Globus pallidus (tissue), 1 donor: ENCODE results near the gene LNPEP.

Source experiments
- DNase-seq: peaks from one replicate; pipeline ENCODE4 v3.0.0-alpha.2; 2015; ENCODE audit warnings: low spot score

LNPEP gene

DNA sequence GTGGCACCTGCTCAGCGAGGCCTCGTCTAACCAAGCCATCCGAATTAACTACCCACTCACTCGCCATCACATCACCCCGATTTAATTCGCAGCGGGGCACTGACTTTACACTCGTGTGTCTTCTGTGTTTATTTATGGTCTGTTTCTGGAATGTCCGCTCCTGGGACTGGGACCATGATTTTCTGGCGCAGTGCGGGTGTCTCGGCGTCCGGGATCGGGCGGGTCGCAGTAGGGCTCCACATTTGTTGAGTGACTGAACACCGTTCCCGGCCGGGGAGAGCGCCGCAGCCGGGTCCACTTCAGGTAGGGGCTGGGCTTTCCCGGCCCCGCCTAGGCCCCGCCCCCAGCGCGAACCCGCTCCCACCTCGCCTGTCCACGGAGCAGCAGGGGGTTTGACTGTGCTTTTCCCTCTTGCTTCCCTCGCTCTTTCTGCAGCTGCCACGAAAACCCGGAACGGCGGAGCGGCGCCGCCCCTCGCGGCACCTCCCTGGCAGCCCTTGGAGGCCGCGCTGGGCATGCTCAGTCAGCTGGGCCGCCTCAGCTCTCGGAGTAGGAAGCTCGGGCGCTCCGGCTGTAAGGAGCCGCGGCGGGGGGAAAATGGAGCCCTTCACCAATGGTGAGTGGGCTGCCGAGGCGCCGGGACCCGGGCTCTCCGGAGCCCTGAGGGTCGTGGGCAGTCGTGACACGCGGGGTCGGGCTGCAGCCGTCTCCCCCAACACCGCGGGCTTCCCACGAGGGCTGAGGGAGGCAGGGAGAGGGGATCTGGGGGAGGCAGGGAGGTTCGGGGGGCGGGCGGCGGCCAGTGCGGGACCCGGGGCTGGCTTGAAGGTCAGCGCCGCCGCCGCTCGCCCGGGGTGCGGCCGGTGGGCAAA, at the start of gene LNPEP:
TSS of gene LNPEP (plus strand) at position 522 of the 872 bp plus-strand sequence. CDS start at position 598, 76 bp downstream.
- peak; percentile 97 for DNase-seq

DNA sequence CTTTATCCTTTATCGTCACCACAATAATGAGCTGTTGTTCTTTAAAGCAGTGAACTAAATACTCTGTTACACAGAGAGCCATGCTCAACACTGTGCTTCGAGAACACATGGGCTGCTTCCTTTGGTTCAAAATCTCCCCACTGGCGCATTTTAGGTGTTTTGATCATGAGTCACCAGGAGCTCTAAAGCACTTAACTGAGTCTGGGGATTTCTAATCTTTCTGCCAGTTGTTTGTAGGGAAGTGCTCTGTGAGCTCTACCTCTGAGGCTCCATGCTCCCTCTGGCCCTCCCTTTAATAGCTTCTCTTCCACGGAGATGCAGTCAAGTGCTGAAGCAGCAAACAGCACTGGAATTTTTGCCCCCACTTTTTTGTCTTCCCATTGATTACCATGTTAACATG, 42.5 kb upstream of the LNPEP start:
- DNase-seq, result no peak

DNA sequence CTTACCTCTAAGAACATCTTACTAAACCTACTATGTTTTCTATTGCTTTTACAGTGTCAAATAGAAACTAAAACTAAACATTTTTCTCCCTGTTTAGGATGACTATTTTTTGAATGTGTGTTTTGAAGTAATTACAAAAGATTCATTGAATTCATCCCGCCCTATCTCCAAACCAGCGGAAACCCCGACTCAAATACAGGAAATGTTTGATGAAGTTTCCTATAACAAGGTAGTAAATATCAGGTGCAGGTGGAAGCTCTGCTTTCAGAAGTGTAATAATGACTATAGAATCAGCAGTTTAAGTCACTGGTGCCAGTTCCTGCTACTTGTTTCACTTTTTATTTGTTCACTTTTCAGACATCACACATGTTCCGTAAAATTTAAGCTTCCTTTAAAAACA, 39.6 kb upstream of the LNPEP start:
- no peak for DNase-seq

DNA sequence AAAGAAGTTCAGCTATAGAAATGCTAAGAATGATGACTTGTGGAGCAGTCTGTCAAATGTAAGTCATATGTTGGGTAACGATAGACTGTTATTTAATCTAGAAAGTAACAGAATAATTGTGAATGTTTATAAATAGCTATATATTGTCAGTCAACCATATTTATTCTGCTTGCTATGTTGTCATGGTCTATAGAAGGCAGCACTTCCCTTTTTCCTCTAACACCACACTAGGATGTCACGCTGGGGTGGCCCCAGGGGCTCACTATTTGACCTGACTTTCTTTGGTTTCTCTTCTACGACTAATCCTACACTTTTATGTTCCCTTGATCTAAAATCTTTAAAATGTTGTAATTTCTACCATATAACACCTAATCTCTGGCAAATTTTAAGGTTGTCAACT, 39.1 kb upstream of the LNPEP start:
- peak; percentile 29 for DNase-seq

DNA sequence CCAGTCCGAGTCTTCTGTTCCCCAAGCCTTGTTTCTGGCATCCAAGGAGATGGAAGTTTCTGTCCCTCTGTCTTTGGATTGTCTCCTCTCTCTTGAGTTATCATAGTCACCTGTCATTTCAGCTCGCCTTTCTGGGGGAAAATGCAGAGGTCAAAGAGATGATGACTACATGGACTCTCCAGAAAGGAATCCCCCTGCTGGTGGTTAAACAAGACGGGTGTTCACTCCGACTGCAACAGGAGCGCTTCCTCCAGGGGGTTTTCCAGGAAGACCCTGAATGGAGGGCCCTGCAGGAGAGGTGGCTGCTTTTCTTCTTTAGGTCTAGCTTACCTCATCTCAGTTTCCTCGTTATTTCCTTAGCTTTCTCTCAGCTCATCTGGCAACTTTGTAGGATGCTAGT, 34.5 kb upstream of the LNPEP start:
- DNase-seq, result no peak

DNA sequence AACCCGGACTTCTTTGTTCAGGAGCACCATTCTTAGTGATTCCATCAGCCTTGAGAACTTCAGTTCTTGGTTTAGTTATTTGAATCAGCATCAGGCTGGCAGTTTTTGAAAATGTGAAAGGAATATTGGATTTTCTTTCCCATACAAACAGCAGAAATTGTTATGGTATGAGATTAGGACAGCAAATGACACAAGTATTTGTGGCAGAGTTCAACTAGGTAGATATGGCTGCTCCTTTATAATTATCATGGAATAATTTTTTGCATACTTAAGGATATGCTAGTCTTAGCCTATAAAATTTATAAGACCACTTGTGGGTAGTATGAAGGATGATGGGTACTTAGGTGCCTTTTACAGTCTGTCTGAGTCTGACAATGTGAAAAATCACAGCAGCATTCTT, 34.0 kb upstream of the LNPEP start:
- no peak for DNase-seq

DNA sequence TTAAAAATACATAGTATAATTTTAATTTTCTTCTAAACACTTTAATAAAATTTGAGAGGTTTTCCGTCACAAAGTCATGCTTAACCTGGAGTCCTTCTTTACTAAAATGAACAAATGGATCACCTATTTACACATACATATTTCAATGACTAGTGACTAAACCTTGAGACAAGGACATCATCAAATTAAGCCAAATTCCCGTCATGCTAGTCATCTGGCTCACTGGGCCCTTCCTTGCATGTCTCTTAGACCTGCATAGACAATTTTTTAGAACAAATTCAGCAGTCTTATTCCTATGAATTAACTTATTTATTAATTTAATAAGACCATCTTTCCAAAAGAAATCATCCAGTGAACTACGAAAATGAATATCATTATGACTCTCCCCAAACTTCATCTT, 33.0 kb upstream of the LNPEP start:
- no peak for DNase-seq

DNA sequence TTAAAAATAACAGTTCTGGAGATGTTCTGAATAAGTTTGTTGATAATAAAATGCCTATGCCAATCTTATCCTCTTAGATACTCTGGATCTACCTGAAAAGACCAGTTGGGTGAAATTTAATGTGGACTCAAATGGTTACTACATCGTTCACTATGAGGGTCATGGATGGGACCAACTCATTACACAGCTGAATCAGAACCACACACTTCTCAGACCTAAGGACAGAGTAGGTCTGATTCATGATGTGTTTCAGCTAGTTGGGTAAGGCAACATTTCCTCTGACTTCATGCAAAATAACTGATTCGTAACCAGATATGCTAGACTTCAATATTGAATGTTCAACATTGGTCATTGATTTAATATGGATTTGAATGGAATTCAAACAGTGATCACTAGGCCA, 32.6 kb upstream of the LNPEP start:
- DNase-seq, result no peak

DNA sequence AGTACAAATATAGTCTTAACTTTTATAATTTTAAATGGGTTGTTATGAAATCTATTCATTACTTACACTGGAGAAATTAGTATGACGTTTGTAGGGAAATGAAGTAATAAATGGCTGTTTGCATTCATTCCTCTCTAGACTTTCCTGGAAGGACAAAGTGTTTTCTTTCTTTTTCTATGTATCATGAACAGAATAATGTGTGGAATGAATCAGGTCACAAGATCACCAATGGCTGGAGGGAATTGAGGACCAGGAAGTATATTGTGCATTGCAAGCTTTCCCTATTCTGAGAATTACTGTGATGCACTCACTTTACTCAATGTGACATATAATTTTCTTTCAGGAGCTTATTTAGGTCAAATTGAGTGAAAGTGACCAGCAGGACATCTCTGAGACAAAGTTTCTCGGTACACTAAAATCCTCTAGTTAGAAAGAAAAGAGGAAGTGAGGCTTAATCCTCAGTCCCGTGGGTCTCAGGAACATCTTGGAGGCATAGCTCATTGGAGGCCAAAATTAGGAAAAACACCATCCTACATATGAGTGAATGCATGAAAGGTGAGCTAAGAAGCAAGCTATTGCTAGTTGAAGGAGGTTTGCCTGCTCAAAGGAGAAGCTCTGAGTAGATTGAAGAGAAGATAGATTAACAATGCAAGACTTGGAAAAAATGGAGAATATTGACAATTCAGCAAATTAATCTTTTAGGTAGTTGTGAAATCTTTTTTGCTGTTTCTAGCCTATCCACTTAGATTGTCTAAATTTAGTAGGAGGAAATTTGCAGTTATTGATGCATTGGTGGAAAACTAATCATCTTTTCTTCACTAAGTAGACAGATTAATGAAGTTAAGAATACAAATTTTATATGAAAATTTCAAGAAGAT, 31.6 kb upstream of the LNPEP start:
- no peak for DNase-seq

DNA sequence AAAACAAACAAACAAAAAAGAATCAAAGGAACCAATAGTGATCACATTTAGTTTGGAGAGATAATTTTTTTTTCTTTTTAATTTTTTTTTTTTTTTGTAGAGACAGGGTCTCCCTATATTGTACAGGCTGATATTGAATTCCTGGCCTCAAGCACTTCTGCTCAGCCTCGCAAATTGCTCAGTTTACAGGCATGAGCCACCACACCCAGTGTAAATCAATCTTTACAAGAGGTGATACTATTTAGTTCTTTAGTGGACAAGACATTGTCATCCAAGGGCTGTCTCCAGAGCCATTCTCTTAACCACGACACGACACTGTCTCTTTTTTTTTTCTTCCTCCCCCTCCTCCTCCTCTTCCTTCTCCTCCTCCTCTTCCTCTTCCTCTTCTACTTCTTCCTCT, 30.0 kb upstream of the LNPEP start:
- DNase-seq, result no peak

DNA sequence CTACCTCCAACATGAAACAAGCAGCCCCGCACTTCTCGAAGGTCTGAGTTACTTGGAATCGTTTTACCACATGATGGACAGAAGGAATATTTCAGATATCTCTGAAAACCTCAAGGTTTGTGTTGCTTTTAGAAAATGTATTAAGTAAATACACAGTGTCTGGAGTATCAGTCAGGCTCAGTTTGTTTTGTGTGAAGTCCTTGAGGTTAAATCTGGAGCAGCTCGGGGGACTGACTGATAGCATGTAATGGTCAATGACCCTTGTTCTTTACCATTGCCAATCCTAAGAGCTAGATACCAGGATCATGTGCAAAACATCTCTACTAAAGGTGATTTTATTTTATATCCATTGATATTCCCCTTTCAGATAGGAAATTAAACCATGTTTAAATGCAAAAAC, 26.9 kb upstream of the LNPEP start:
- no peak for DNase-seq

DNA sequence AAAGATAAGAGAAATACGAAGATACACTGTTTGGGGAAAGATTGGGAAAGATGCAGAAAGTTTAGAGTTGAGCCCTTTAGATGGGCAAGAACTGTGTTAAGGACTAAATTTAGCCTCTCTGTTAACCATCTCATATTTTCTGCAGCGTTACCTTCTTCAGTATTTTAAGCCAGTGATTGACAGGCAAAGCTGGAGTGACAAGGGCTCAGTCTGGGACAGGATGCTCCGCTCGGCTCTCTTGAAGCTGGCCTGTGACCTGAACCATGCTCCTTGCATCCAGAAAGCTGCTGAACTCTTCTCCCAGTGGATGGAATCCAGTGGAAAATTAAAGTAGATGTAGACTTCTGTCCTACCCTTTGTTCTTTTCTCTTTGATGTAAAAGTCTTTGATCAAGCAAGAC, 26.4 kb upstream of the LNPEP start:
- DNase-seq, result no peak

DNA sequence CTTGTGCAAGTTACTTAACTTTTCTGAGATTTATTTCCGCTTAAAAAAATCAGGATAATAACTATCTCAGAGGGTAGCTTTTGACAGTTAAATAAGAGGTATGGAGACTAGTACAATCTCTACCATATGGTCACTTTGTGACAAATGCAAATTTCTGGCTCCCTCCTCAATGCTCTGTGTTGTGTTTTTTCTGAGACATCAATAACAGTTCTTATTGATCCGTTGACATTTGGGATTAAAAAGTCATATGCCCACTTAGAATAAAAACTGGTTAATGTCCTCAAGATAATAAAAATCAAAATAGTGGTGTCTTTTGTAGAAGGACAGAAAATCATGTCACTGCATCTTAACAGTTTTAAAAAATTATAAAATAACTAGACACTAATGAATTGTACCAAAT, 24.7 kb upstream of the LNPEP start:
- no peak for DNase-seq

DNA sequence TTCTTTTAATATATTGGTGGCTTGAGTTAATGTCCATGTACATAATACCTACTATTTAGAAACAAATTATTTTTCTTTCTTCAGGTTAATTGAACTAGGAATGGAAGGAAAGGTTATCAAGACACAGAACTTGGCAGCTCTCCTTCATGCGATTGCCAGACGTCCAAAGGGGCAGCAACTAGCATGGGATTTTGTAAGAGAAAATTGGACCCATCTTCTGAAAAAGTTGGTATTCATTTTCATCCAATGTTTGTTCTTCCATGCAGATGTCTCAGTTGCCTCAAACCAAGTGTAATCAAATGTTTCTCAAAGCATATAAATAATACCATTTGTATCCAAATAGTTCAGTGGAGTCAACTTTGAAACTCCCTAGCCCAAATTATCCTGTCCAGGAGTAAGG, 22.6 kb upstream of the LNPEP start:
- DNase-seq, result no peak

DNA sequence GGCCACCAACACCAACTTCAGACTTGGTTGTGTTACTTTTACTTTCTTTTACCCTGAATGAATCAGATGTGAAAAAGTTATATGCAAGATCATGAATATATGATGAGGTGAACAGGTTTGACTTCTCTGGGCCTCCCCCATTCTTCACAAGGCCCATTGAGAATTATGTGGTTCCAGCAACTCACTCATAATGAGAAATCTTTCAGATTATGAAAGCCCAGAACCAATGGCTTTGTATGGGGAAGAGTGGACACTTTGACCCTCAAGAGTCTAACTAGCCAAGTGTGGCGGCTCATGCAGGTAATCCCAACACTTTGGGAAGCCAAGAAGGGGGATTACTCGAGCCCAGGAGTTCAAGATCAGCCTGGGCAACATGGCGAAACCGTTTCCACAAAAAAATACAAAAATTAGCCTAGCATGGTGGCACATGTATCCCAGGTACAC, 16.1 kb upstream of the LNPEP start:
- DNase-seq, result no peak

DNA sequence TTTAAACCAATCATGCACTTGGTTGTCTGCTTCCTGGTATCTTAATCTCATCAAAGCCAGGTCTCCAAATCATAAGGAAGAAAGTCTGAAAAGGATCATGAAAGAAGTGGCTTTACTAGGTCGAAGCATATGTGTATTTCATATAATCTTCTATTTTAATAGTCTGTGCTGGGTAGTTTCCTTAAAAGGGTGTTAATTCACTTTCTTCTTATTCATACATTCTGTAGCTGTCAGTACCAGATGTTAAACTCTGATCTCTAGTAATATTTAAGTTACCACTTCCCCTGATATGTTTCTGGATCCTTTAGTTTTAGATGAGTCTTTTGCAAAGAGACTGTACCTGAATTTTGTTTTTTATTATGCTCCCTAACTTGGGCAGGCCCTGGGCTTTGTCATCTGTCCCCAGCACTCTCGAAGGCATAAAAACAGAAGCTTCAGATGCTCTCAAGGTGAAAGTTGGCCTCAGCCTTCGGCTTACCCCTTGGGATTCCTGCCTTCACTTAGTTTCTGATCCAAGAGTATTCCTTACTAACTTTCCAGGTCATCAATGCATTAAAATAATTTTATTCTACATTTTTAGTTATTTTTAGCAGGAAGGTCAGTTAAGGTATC, 15.0 kb upstream of the LNPEP start:
- no peak for DNase-seq

DNA sequence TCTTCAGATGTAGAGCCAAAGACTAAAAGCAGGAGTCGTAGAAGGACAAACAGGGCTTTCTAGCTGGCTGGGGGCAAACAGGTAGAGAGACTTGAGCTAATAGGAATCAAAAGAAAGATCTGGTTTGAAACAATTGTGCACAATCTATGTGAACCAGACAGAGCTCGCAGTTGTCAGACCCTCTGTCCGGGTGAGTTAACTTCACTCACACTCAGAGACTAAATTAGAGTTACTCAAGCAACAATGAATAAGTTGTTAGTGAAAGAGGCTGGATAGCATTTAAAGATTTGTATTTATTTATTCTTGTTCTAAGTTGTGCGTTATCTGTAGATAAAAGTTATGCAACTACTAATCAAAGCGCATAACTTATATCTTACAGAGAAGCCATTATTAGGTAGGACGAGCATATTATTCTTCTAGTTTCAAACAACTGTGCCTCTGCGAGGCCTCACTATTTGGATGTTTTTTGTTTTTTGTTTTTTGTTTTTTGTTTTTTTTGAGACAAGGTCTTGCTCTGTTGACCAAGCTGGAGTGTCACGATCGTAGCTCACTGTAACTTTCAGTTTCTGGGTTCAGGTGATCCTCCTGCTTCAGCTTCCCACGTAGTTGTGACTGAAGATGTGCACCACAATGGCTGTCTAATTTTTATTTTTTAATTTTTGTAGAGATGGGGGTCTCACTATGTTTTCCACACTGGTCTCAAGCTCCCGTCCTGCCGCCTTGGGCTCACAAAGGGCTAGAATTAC, 13.2 kb upstream of the LNPEP start:
- no peak for DNase-seq

DNA sequence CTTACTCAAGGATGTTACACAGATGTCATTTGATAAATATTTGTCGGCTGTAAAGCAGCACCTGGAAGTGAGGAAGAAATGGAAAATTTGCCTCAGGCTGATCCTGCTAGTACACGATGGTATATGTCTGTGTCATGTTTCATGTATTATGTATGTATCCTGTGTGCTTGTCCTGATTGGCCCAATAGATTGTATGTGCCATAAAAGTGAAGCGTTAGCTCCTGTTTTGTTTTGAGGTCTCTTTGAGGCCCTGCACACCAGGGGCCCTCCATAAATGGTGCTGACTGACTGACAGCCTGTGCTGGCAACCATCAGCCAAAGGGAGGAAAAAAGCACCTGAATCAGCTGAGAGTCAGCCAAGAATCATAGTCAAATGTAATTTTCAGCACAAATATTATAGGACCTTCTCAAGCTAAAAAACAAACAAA, 11.8 kb upstream of the LNPEP start:
- DNase-seq, result no peak

DNA sequence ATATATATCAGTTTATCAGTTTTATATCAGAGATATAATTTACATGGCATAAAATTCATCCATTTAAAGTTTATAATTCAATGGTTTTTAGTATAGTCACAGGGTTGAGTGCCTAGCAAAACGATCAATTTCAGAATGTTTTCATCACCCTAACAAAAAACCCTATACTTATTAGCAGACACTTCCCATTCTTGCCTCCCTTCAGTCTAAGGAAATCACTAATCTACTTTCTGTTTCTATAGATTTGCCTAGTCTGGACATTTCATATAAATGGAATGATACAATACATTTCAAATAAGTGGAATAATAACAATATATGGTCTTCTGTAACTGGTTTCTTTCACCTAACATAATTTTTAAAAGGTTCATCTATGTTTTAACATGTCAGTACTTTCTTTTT, 9.6 kb upstream of the LNPEP start:
- DNase-seq, result no peak

DNA sequence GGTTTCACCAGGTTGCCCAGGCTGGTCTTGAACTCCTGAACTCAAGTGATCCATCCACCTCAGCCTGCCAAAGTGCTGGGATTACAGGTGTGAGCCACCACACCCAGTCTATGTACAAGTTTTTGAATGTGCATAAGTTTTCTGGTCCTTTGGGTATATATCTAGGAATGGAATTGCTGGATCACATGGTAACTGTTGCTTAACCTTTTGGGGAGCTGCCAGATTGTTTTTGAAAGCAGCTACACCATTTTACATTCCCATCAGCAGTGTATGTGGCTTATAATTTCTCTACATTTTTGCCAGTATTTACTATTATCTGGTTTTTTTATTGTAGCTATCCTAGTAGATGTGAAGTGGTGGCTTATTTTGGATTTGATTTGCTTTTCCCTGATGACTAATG, 8.9 kb upstream of the LNPEP start:
- DNase-seq, result no peak

DNA sequence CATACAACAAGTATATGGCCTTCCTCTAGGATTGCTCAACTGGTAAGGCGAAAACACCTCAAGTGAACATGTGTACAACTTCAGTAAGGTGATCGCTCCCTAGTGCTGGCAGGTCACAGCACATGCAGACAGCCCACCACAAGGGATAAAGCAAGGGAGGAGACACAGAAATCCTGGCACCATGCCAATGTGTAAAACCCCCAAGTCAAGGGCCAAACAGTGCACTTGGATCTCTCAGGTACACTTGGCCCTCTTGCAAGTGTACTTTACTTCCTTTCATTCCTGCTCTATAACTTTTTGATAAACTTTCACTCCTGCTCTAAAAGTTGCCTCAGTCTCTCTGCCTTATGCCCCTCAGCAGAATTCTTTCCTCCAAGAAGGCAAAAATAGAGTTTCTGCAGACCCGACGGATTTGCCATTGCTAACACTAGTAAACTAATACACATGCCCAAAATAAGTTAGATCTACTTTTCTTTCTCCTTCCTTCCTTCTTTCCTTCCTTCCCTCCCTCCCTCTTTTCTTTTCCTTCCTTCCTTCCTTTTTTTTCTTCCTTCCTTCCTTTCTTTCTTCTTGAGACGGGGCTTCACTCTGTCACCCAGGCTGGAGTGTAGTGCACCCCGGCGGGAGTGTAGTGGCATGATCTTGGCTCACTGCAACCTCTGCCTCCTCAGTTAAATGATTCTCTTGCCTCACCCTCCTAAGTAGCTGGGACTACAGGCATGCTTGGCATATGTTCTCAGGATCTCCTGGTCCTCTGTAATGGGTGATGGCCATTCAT, 6.8 kb upstream of the LNPEP start:
- no peak for DNase-seq
